Trophoblast cell (in vitro differentiated cells and primary cell): ENCODE measurements around the gene CRYZL1.

Source experiments
- DNase-seq, 2 donors: peaks; one replicate each; pipeline ENCODE4 v3.0.0-alpha.2; 2016
- H2AFZ ChIP-seq: 2 replicates; pipeline ENCODE4 v1.6.1; 2013; ENCODE audit warnings: low read length, moderate library complexity, mild to moderate bottlenecking; ENCODE audit not compliant: insufficient read depth, poor library complexity
- H2AK5ac ChIP-seq: 2 replicates; pipeline ENCODE4 v1.6.1; 2013; ENCODE audit warnings: mild to moderate bottlenecking, low read length
- H2BK120ac ChIP-seq: 2 replicates; pipeline ENCODE4 v1.6.1; 2013; ENCODE audit warnings: low read length, mild to moderate bottlenecking, moderate library complexity; ENCODE audit not compliant: insufficient read depth, poor library complexity
- H2BK12ac ChIP-seq: 2 replicates; pipeline ENCODE4 v1.6.1; 2013; ENCODE audit warnings: mild to moderate bottlenecking, low read length, moderate library complexity
- H2BK5ac ChIP-seq: 2 replicates; pipeline ENCODE4 v1.6.1; 2013; ENCODE audit warnings: low read length, low read depth, moderate library complexity, mild to moderate bottlenecking; ENCODE audit not compliant: poor library complexity
- H3K14ac ChIP-seq: 2 replicates; pipeline ENCODE4 v1.6.1; 2013; ENCODE audit warnings: mild to moderate bottlenecking, low read length
- H3K18ac ChIP-seq: 2 replicates; pipeline ENCODE4 v1.6.1; 2013; ENCODE audit warnings: mild to moderate bottlenecking, low read length
- H3K23ac ChIP-seq: 2 replicates; pipeline ENCODE4 v1.6.1; 2013; ENCODE audit warnings: low read length
- H3K27ac ChIP-seq: 2 replicates; pipeline ENCODE4 v1.5.1; 2013; ENCODE audit warnings: low read depth, mild to moderate bottlenecking, inconsistent platforms, low read length, moderate library complexity
- H3K27me3 ChIP-seq: 2 replicates; pipeline ENCODE4 v1.6.1; 2013; ENCODE audit warnings: inconsistent platforms, mild to moderate bottlenecking, low read length, moderate library complexity; ENCODE audit not compliant: insufficient read depth
- H3K36me3 ChIP-seq, 2 experiments: 1 replicate in 1 of 2; 2 replicates in 1 of 2; pipeline ENCODE4 v1.6.1; 2013; ENCODE audit warnings: low read length in 2 of 2, mild to moderate bottlenecking in 2 of 2, moderate library complexity in 1 of 2; ENCODE audit not compliant: insufficient read depth in 2 of 2, control insufficient read depth in 1 of 2
- H3K4ac ChIP-seq: 2 replicates; pipeline ENCODE4 v1.6.1; 2013; ENCODE audit warnings: low read depth, mild to moderate bottlenecking, low read length, moderate library complexity
- H3K4me1 ChIP-seq, 2 experiments: 1 replicate in 1 of 2; 2 replicates in 1 of 2; pipeline ENCODE4 v1.6.1; 2013; ENCODE audit warnings: low read length in 2 of 2, mild to moderate bottlenecking in 2 of 2, moderate library complexity in 1 of 2; ENCODE audit not compliant: insufficient read depth in 2 of 2, control insufficient read depth in 1 of 2
- H3K4me2 ChIP-seq: 2 replicates; pipeline ENCODE4 v1.6.1; 2013; ENCODE audit warnings: inconsistent platforms, mild to moderate bottlenecking, low read length, moderate library complexity
- H3K4me3 ChIP-seq: 2 replicates; pipeline ENCODE4 v1.5.1; 2013; ENCODE audit warnings: mild to moderate bottlenecking, low read depth, low read length, inconsistent platforms
- H3K79me1 ChIP-seq: one replicate; pipeline ENCODE4 v1.6.1; 2013; ENCODE audit warnings: low read length
- H3K79me2 ChIP-seq: 2 replicates; pipeline ENCODE4 v1.6.1; 2013; ENCODE audit warnings: low read length, mild to moderate bottlenecking; ENCODE audit not compliant: control insufficient read depth, insufficient read depth, poor library complexity
- H3K9ac ChIP-seq: 2 replicates; pipeline ENCODE4 v1.6.1; 2013; ENCODE audit warnings: mild to moderate bottlenecking, low read length
- H3K9me3 ChIP-seq: 2 replicates; pipeline ENCODE4 v1.6.1; 2013; ENCODE audit warnings: low read depth, mild to moderate bottlenecking, control low read depth, inconsistent platforms, low read length; ENCODE audit not compliant: insufficient read depth
- H4K12ac ChIP-seq: 2 replicates; pipeline ENCODE4 v1.6.1; 2013; ENCODE audit warnings: low read depth, mild to moderate bottlenecking, low read length, moderate library complexity
- H4K8ac ChIP-seq: 2 replicates; pipeline ENCODE4 v1.6.1; 2013; ENCODE audit warnings: low read depth, mild to moderate bottlenecking, low read length, moderate library complexity
- H4K91ac ChIP-seq: one replicate; pipeline ENCODE4 v1.6.1; 2013; ENCODE audit warnings: low read depth, mild to moderate bottlenecking, low read length, moderate library complexity
- WGBS: extraction: QIAGEN DNeasy Blood & Tissue Kit; methylation state at CpG from one replicate; pipeline ENCODE4 v1.1.7; 2013; ENCODE audit warnings: missing lambda C conversion rate; ENCODE audit not compliant: insufficient read length, insufficient coverage; ENCODE audit errors: extremely low coverage; 5-methylcytosine and 5-hydroxymethylcytosine counted together

CRYZL1 gene

GRCh38 chr21:33659568-33659949 lies 18.0 kb upstream of the CRYZL1 start:
- Histone ChIP-seq H4K91ac (no peak overlapping the region), H3K9ac (no peak overlapping the region), H4K12ac (no peak overlapping the region), H3K4me2 (no peak overlapping the region), H3K4me3 (no peak overlapping the region), H2BK120ac (no peak overlapping the region), H3K14ac (no peak overlapping the region), H4K8ac (no peak overlapping the region), H3K79me2 (peaks cover 8% of the 10 kb centered on the region), H2AK5ac (no peak overlapping the region), H3K27ac (no peak overlapping the region), H3K4me1 (peaks cover 9 to 11% of the 10 kb centered on the region in 2 experiments), H3K9me3 (no peaks in the 10 kb centered on the region), H2BK5ac (no peak overlapping the region), H3K4ac (peak overlapping the region; percentile 50), H2BK12ac (no peak overlapping the region), H3K79me1 (peaks cover 4% of the 10 kb centered on the region), H3K27me3 (no peaks in the 10 kb centered on the region), H2AFZ (no peak overlapping the region), H3K36me3 (peaks cover 0 to 3% of the 10 kb centered on the region in 2 experiments), H3K18ac (no peak overlapping the region), H3K23ac (no peak overlapping the region)
- WGBS = no CpG with 5 or more reads among the region's 1 CpG
- DNase-seq = no peak

GRCh38 chr21:33658919-33659567 lies 17.5 kb upstream of the CRYZL1 start:
- Histone ChIP-seq H2BK12ac (no peak overlapping the region), H2AK5ac (peak overlapping the region; percentile 55), H3K27ac (no peak overlapping the region), H3K79me2 (peaks cover 5% of the 10 kb centered on the region), H3K79me1 (peaks cover 4% of the 10 kb centered on the region), H3K36me3 (peaks cover 0 to 3% of the 10 kb centered on the region in 2 experiments), H3K14ac (peak overlapping the region; percentile 11), H3K9me3 (no peaks in the 10 kb centered on the region), H4K91ac (no peak overlapping the region), H2AFZ (no peak overlapping the region), H4K12ac (no peak overlapping the region), H4K8ac (no peak overlapping the region), H3K18ac (peak overlapping the region; percentile 11), H2BK5ac (no peak overlapping the region), H2BK120ac (no peak overlapping the region), H3K27me3 (no peaks in the 10 kb centered on the region), H3K4me1 (peaks cover 9 to 13% of the 10 kb centered on the region in 2 experiments), H3K9ac (no peak overlapping the region), H3K23ac (no peak overlapping the region), H3K4me3 (no peak overlapping the region), H3K4me2 (no peak overlapping the region), H3K4ac (peak overlapping the region; percentile 18)
- WGBS = no CpG with 5 or more reads among the region's 7 CpGs
- no peak for DNase-seq

- Histone ChIP-seq H3K79me1 (peaks cover 4% of the 10 kb centered on the region), H3K4me3 (no peak overlapping the region), H3K27me3 (no peaks in the 10 kb centered on the region), H3K4me2 (no peak overlapping the region), H3K9ac (no peak overlapping the region), H2BK12ac (no peak overlapping the region), H4K12ac (no peak overlapping the region), H4K91ac (no peak overlapping the region), H3K4me1 (peaks cover 9 to 13% of the 10 kb centered on the region in 2 experiments), H2AFZ (no peak overlapping the region), H2BK5ac (no peak overlapping the region), H4K8ac (no peak overlapping the region), H3K27ac (no peak overlapping the region), H3K79me2 (peaks cover 7% of the 10 kb centered on the region), H3K23ac (no peak overlapping the region), H3K18ac (no peak overlapping the region), H2BK120ac (no peak overlapping the region), H3K14ac (no peak overlapping the region), H3K9me3 (no peaks in the 10 kb centered on the region), H3K4ac (peak overlapping the region; percentile 72), H2AK5ac (no peak overlapping the region), H3K36me3 (peaks cover 0 to 3% of the 10 kb centered on the region in 2 experiments)
- WGBS = no CpG with 5 or more reads among the region's 8 CpGs
- no peak for DNase-seq
Observed at GRCh38 chr21:33657124-33657820, 15.7 kb upstream of the CRYZL1 start.

- Histone ChIP-seq H3K79me2 (peaks cover 11% of the 10 kb centered on the region), H2AFZ (no peak overlapping the region), H3K4ac (peak overlapping the region; percentile 34), H3K4me3 (no peak overlapping the region), H3K79me1 (peaks cover 4% of the 10 kb centered on the region), H3K14ac (no peak overlapping the region), H3K18ac (no peak overlapping the region), H2BK12ac (no peak overlapping the region), H2AK5ac (no peak overlapping the region), H3K27ac (peak overlapping the region; percentile 80), H3K27me3 (no peaks in the 10 kb centered on the region), H3K4me1 (peaks cover 9 to 13% of the 10 kb centered on the region in 2 experiments), H4K91ac (no peak overlapping the region), H4K12ac (no peak overlapping the region), H3K9me3 (no peaks in the 10 kb centered on the region), H3K4me2 (no peak overlapping the region), H2BK120ac (no peak overlapping the region), H3K23ac (no peak overlapping the region), H3K36me3 (peaks cover 0 to 3% of the 10 kb centered on the region in 2 experiments), H4K8ac (no peak overlapping the region), H2BK5ac (peak overlapping the region; percentile 2), H3K9ac (no peak overlapping the region)
- peak; percentile 83 to 97 for DNase-seq
- no CpG with 5 or more reads among the region's 8 CpGs for WGBS
Observed at GRCh38 chr21:33655588-33656221, 14.2 kb upstream of the CRYZL1 start.
